ENCODE data around the gene DCBLD1. TPM values are rescaled to one million over a fixed set of nuclear protein-coding genes. Genes with fewer than 3 reads are reported as not detected.
A peak's percentile ranks its signal among the peaks of the same experiment; 100 is the strongest.

Gene DCBLD1
- total RNA-seq, 2 experiments from 2014 or later, result 2.2 to 2.3 TPM

DNA sequence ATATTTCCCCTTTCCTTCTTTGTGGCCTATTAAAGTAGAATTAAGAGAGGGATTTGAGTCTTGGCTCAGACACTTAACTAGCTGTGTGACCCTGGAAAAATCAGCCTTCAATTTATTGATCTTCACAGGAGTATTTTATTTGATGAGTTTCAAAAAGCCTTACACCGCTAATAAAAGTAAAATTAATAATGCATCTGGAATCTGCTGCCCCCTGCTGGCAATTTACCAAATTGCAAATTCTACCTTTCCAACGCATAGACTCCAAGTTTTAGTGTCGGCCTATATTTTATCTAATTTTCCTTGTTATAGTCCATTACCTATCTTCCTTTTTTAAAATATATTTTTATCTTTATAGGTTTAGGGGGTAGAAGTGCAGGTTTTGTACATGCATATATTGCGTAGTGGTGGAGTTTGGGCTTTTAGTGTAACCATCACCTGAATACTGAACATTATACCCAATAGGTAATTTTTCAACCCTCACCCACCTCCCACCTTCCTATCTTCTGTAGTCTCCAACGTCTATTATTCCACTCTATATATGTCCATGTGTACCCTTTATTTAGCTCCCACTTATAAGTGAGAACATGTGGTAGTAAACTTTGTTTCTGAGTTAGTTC is 73.5 kb downstream of the DCBLD1 start:
- DNase-seq (peak; percentile 73), ATAC-seq (peak; percentile 37)
- ChIA-PET CTCF (interaction anchor here (0.5 to 18.1 kb wide), 22 partner anchors 9 to 146 kb away, joined by 3 to 231 read pairs (median 5); partner anchors contain the start of genes DCBLD1 and GOPC), POLR2A (no interaction called here)
- Mint-ChIP-seq H3K27me3 (no peaks in the 10 kb centered on the region), H3K27ac (no peak overlapping the region), H3K4me1 (ENCODE audit: low read depth) (peaks cover 8% of the 10 kb centered on the region), H3K4me3 (no peak overlapping the region), H3K9me3 (no peaks in the 10 kb centered on the region), H3K36me3 (ENCODE audit: low read depth) (no peaks in the 10 kb centered on the region)
- TF ChIP-seq, protein P1, sequence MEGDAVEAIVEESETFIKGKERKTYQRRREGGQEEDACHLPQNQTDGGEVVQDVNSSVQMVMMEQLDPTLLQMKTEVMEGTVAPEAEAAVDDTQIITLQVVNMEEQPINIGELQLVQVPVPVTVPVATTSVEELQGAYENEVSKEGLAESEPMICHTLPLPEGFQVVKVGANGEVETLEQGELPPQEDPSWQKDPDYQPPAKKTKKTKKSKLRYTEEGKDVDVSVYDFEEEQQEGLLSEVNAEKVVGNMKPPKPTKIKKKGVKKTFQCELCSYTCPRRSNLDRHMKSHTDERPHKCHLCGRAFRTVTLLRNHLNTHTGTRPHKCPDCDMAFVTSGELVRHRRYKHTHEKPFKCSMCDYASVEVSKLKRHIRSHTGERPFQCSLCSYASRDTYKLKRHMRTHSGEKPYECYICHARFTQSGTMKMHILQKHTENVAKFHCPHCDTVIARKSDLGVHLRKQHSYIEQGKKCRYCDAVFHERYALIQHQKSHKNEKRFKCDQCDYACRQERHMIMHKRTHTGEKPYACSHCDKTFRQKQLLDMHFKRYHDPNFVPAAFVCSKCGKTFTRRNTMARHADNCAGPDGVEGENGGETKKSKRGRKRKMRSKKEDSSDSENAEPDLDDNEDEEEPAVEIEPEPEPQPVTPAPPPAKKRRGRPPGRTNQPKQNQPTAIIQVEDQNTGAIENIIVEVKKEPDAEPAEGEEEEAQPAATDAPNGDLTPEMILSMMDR (IDR thresholded peaks at IDR 0.05), result peak; percentile 87
- intact Hi-C loops (cut with micrococcal nuclease), result loop anchor here (2.0 to 5.0 kb wide), 2 partner anchors 105 to 209 kb away; no protein-coding TSS in a partner anchor

DNA sequence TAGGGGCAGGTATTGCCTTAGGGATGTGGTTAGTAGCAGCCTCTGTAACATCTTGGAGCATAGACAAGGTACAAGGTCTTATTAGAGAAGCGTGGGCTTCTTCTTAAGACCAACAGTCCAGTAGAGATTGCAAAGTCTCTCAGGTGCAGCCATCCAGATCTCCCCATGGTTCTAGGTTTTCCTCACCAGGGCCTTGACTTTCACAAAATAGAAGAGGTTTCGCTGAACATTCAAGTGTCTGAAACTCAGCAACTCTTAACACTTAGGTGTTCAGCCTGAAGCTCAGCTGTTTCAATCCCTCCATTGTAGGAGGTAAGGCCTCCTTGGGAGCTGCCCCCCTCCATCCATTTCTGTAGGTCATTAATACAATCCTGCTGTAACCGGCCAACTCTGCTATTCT is 75.5 kb downstream of the DCBLD1 start:
- H3K36me3 Mint-ChIP-seq (ENCODE audit: low read depth), result peaks cover 4% of the 10 kb centered on the region
- DNase-seq (no peak), ATAC-seq (no peak)
- no peak overlapping the region for H3K4me3 Mint-ChIP-seq
- TF ChIP-seq, protein P1 (IDR thresholded peaks at IDR 0.05), result no peak
- no peaks in the 10 kb centered on the region for H3K9me3 Mint-ChIP-seq
- H3K27me3 Mint-ChIP-seq, result no peaks in the 10 kb centered on the region
- ChIA-PET POLR2A (interaction anchor here (2.4 kb wide), 1 partner anchor 9 kb away, joined by 9 read pairs; no protein-coding TSS in a partner anchor), CTCF (interaction anchor here (0.7 to 18.1 kb wide), 7 partner anchors 9 to 108 kb away, joined by 3 to 231 read pairs (median 6); no protein-coding TSS in a partner anchor)
- intact Hi-C loops (cut with micrococcal nuclease), result loop anchor here (2.0 to 5.0 kb wide), 2 partner anchors 107 to 211 kb away; no protein-coding TSS in a partner anchor
- H3K4me1 Mint-ChIP-seq (ENCODE audit: low read depth), result peaks cover 6% of the 10 kb centered on the region
- no peak overlapping the region for H3K27ac Mint-ChIP-seq

DNA sequence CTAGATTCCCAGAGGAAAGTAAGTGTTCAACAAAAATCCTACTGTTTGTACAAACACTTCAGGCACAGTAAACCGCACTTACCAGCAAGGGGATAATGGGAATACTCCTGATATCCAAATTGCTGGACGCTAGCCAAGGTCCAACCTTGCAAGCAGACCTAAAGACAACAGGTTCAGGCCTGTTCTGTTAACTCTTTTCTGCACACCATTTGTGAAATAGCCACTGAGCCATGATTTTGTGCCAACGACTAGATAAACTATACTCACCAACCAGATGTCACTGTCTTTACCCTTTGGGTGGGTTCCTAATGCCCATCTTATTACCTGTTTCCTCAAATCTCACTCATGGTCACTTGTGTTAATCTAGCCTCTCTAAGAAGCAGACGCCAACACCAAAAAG is 76.3 kb downstream of the DCBLD1 start:
- intact Hi-C loops (cut with micrococcal nuclease), result loop anchor here (5.0 kb wide), 1 partner anchor 212 kb away; no protein-coding TSS in a partner anchor
- ATAC-seq (no peak), DNase-seq (no peak)
- CTCF ChIA-PET, result interaction anchor here (0.7 to 18.1 kb wide), 7 partner anchors 10 to 109 kb away, joined by 3 to 231 read pairs (median 5); no protein-coding TSS in a partner anchor
- no peak overlapping the region for H3K27ac Mint-ChIP-seq
- no peaks in the 10 kb centered on the region for H3K9me3 Mint-ChIP-seq
- peaks cover 6% of the 10 kb centered on the region for H3K36me3 Mint-ChIP-seq (ENCODE audit: low read depth)
- H3K4me1 Mint-ChIP-seq (ENCODE audit: low read depth), result peaks cover 6% of the 10 kb centered on the region
- POLR2A ChIA-PET, result interaction anchor here (2.4 kb wide), 1 partner anchor 10 kb away, joined by 9 read pairs; no protein-coding TSS in a partner anchor
- no peaks in the 10 kb centered on the region for H3K27me3 Mint-ChIP-seq
- no peak overlapping the region for H3K4me3 Mint-ChIP-seq
- TF ChIP-seq, protein P1 (IDR thresholded peaks at IDR 0.05), result no peak

DNA sequence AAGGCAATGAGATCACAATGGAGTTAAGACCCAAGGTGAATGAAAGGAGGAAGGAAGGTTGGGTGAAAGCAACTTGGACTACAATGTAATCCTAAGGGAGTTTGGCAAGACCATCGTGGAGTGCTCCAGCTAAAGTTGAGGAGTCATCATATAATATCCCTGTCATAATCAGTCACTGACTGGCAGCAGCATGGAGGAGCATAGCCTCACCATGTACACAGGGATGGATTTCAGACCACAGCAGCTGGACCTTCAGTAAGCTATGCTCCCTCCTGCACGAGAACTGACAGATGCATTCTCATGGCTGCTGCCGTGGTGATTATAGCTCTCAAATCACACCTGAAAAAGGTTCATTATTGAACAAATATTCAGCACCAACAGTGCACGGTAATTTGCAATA is 76.8 kb downstream of the DCBLD1 start:
- H3K27me3 Mint-ChIP-seq, result no peaks in the 10 kb centered on the region
- peaks cover 6% of the 10 kb centered on the region for H3K36me3 Mint-ChIP-seq (ENCODE audit: low read depth)
- no peak overlapping the region for H3K4me3 Mint-ChIP-seq
- ChIA-PET POLR2A (interaction anchor here (2.4 kb wide), 1 partner anchor 10 kb away, joined by 9 read pairs; no protein-coding TSS in a partner anchor), CTCF (interaction anchor here (1.6 to 18.1 kb wide), 3 partner anchors 10 to 110 kb away, joined by 5 to 231 read pairs (median 6); no protein-coding TSS in a partner anchor)
- peaks cover 6% of the 10 kb centered on the region for H3K4me1 Mint-ChIP-seq (ENCODE audit: low read depth)
- DNase-seq (no peak), ATAC-seq (no peak)
- TF ChIP-seq, protein P1 (IDR thresholded peaks at IDR 0.05), result no peak
- H3K27ac Mint-ChIP-seq, result no peak overlapping the region
- no peaks in the 10 kb centered on the region for H3K9me3 Mint-ChIP-seq
- intact Hi-C loops (cut with micrococcal nuclease), result loop anchor here (5.0 kb wide), 1 partner anchor 212 kb away; no protein-coding TSS in a partner anchor

DNA sequence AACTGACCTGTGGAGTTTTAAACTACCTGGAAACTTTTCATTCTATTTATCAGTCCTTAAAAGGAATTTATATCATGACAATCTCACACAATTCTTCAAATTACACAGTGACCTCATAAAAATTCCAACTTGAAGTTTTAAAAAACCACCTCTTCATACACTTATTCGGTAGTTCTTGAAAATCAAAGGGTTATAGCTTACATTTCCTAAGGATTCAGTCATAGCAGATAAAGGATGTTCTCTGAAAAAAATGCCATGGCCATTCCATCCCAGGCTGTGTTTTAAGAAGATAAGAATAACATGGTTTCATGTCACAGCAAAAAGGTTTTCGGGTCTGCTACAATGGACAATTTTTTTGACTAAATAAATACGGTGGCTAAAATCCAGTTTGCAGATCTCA is 78.7 kb downstream of the DCBLD1 start:
- TF ChIP-seq, protein P1 (IDR thresholded peaks at IDR 0.05), result no peak
- H3K27me3 Mint-ChIP-seq, result no peaks in the 10 kb centered on the region
- ChIA-PET CTCF (interaction anchor here (0.9 to 18.1 kb wide), 4 partner anchors 8 to 112 kb away, joined by 3 to 231 read pairs (median 5); no protein-coding TSS in a partner anchor), POLR2A (interaction anchor here (1.0 kb wide), 1 partner anchor 112 kb away, joined by 3 read pairs; no protein-coding TSS in a partner anchor)
- ATAC-seq, result no peak
- intact Hi-C loops (cut with micrococcal nuclease), result no loop called here
- no peak overlapping the region for H3K27ac Mint-ChIP-seq
- DNase-seq, result no peak
- no peak overlapping the region for H3K4me3 Mint-ChIP-seq
- no peaks in the 10 kb centered on the region for H3K9me3 Mint-ChIP-seq
- no peaks in the 10 kb centered on the region for H3K4me1 Mint-ChIP-seq (ENCODE audit: low read depth)
- H3K36me3 Mint-ChIP-seq (ENCODE audit: low read depth), result peaks cover 6% of the 10 kb centered on the region
